Activated T-helper 1 cell treated with Interleukin-2 at 50 U/mL for 16 hours (primary cell): ENCODE data around the gene CHD3.

Experiments
- DNase-seq: peaks from one replicate; pipeline ENCODE4 v3.0.0-alpha.2; 2020; ENCODE audit warnings: low read depth

Gene CHD3

DNA sequence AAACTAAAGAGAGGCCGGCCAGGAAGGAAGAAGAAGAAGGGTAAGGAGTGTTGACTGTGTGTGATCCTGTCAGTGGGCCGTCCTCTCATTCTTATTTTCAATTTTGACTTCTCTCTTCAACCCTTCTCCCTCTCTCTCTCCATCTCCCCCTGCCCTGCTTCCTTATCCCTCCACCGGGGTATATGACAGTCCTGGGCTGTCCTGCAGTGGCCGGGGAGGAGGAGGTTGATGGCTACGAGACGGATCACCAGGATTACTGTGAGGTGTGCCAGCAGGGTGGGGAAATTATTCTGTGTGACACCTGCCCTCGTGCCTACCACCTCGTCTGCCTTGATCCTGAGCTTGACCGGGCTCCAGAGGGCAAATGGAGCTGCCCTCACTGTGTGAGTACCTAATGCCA, 5.6 kb downstream of the CHD3 start:
- no peak for DNase-seq

DNA sequence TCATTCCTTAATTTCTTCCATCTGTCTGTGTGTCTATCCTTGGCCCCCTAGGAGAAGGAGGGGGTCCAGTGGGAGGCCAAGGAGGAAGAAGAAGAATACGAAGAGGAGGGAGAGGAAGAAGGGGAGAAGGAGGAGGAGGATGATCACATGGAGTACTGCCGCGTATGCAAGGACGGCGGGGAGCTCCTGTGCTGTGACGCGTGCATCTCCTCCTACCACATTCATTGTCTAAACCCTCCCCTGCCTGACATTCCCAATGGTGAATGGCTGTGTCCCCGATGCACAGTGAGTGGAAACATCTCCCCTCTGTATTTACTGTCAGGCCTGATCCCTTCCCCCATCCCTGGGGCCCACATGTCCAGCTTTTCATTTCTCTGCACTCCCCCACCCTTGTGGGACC, 6.3 kb downstream of the CHD3 start:
- no peak for DNase-seq

DNA sequence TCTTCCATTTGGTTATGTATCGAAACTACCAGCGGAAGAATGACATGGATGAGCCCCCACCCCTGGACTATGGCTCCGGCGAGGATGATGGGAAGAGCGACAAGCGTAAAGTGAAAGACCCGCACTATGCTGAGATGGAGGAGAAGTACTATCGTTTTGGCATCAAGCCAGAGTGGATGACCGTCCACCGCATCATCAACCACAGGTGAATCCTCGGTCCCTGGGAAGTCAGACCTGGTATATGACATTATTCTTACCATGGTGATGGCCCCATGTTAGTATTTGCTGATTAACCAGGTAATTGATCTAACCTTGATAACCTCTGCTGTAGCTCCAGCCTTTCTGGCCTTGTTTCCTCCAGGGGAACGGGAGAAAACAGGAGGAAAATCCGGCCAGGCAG, 8.5 kb downstream of the CHD3 start:
- DNase-seq = no peak

DNA sequence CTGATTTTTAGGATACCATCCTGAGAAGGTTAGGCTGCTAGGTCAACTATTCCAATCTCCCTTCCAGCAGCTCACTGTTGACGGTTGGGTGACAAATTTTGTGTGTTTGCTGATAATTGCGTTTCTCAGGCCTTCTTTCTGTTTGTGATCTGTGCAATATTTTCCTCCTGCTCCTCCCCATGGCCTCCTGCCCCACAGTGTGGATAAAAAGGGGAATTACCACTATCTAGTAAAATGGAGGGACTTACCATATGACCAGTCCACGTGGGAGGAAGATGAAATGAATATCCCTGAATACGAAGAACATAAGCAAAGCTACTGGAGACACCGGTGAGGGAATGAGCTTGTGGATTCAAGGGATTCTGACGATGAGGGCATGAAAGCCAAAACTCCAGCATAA, 9.2 kb downstream of the CHD3 start:
- DNase-seq = no peak

DNA sequence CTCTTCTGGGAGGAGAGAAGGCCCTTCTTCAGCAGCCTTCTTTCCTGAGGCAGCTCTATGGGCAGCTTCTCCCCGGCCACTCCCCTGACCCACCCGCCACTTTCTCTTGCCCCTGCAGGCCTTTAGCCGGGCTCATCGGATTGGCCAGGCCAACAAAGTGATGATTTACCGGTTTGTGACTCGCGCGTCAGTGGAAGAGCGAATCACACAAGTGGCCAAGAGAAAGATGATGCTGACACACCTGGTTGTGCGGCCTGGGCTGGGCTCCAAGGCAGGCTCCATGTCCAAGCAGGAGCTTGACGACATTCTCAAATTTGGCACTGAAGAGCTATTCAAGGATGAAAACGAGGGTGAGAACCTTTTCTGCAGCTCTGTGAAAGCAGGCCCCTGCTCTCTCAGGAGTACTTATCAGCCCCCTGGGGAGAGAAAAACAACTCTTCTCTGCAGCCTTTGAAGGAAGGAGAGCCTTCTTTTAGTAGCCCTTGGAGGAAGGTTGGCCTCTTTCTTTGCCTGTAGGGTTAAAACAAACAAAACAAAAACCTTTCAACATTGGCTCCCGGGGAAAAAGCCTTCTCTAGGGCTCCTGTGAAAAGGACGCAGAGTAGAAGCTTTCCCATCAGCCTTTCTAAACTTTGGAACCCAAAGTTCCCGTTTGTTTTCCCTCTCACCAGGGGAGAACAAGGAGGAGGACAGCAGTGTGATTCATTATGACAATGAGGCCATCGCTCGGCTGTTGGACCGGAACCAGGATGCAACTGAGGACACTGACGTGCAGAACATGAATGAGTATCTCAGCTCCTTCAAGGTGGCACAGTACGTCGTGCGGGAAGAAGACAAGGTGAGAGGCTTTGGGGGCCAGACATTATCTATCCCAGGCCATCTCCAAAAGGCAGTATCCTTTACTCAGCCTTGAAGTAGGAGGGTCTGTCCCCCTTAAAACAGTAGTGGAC, 14.8 kb downstream of the CHD3 start:
- DNase-seq = no peak

DNA sequence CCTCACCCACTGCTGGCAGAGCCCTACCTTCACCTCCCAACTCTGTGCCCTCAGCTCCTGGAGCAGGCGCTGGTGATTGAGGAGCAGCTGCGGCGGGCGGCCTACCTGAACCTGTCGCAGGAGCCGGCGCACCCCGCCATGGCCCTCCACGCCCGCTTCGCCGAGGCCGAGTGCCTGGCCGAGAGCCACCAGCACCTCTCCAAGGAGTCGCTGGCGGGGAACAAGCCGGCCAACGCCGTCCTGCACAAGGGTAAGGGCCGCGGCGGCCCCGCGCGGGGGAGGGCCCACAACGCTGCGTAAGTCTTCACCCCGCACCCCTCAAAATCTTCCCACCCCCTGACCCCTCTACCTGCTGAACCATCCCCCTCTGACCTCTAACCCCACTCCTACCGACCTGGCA, 20.5 kb downstream of the CHD3 start:
- no peak for DNase-seq

DNA sequence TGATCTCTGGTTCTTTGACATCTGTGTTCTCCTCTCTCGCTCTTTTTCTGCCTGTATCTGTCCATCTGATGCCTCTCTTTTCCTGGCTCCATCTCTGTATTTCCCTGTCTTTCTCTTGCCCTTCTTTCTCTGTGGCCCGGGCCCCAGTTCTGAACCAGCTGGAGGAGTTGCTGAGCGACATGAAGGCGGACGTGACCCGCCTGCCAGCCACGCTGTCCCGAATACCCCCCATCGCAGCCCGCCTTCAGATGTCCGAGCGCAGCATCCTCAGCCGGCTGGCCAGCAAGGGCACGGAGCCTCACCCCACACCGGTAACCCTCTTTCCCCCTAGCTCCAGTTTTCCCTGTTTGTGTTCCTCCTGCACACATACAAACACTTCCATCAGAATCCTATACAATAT, 21.7 kb downstream of the CHD3 start:
- DNase-seq = no peak

DNA sequence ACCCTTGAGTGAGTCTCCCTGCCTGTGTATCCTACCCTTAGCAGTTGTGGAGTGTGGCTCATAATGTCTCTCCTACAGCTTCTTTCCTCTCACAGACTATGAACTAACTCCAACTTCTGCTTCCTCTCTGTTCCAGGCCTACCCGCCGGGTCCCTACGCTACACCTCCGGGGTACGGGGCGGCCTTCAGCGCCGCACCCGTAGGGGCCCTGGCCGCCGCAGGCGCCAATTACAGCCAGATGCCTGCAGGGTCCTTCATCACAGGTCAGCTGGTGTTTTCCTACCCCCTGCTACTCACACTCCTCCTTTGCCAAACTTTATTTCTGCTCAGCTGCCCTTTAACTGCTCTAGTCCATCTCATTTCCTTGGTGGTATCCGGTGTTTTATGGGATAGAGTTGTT, 22.1 kb downstream of the CHD3 start:
- DNase-seq = no peak

DNA sequence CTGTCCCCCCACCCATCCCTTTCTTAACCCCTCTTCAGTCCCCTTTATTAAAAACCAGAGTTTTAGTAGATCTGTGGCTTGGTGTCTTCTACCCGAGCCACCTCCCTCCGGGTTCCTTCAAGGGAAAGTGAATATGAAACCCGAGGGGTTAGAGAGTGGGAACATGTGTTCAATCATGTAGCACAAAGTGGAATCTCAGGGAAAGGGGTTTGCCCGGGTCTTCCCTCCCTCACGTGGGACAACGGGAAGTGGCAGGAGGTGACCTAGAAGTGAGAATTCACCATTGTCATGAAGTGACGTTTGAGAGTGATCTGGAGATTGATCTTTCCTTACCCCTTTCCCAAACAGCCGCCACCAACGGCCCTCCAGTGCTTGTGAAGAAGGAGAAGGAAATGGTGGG, 22.5 kb downstream of the CHD3 start:
- no peak for DNase-seq

DNA sequence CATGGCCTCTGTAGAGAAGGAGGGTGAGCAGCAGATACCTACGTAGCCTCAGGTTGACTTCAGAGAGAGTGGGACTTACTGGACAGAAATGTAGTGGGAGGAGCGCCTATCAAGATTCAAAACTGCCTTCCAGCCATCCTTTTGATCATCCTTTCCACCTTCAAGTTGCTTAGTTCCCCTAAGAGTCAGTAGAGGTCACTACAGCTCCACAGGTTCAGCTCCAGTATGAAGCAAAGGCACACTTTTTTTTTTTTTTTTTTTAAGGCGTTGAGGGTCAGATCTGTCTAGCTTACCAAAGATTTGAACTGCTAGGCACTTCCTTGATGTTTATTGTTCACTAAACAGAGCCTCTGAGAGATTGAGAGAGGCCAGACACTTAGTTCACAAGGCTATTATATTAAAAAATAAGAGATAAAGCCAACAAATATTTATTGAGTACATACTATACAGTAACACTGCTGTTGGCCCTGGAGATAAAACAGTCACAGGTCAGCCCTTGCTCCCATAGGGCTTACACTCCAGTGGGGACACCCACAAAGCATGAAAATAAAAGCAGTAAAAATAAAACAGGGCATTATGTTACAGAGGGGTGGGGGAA, 24.4 kb downstream of the CHD3 start:
- no peak for DNase-seq

DNA sequence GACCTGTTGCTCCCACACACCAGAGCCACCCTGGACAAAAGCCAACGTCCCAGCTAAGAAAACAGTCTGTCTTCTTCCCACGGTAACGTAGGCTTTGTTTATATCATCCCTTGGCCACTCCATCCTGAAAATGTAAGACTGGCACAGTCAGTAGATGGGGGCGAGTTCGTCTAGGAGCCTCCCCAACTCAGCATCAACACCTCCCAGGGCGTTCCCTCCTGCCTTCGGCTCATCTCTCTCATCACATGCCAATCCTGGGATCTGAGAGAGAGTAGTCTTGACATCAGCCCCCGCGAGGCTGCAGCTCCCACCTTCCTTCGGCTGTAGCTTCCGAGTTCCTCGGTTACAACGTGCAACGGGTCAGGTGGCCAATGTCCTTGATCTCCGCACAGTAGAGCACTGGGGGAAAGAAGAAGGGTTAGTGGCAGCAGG, 26.6 kb downstream of the CHD3 start:
- DNase-seq = no peak

DNA sequence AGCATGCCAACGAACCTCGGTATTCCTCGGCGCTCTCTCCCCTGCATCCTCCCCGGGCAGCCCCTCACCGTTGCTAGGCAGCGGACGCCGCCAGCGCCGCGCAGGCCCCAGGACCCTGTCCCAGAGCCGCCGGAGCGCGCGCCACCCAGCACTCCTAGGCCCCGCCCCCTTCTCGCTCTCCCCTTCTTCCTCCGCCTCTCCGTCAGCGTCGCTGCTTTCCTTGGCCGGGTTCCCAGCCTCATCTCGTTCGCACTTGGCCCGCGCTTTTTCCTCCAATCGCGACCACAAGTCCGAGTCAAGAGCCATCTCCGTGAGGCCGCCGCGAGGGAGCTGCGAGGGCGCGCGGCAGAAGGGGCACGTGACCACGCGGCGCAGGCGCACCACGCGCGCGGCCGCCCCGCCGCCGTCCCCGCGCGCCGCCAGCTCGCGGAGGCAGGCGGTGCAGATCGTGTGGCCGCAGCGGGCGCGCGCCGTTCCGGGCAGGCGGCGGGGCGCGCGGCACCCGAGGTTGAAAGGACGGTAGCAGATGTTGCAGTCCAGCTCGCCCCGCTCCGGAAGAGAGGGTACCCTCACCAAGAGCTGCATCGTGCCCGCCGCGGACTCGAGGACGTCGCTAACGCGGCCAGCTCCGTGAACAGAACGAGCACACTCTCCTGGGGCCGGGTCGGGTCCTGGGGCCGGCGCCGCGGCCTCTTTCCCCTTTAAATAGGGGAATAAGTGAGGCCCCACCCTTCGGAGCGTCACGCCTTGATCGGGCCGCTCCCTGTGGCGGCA, 27.2 kb downstream of the CHD3 start, which contains the start of gene RNF227:
TSS of gene RNF227 (minus strand) at position 679 of the 774 bp plus-strand sequence. CDS start at position 585, 94 bp downstream.
- peak; percentile 69 for DNase-seq

DNA sequence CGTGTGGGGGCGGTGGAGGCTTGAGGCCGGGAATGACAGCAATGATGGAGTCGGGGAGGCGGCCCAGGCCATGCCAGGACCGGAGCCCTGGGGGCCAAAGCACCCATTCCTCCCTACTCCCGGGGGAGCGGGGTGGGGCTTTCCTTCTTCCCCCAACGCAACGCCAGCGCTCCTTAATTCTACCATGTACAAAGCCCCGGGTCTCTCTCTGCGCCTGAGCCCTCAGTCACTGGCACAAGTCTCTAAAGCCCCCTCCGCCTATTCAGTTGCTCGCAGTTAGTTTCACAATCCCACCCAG, 27.7 kb downstream of the CHD3 start:
- no peak for DNase-seq

DNA sequence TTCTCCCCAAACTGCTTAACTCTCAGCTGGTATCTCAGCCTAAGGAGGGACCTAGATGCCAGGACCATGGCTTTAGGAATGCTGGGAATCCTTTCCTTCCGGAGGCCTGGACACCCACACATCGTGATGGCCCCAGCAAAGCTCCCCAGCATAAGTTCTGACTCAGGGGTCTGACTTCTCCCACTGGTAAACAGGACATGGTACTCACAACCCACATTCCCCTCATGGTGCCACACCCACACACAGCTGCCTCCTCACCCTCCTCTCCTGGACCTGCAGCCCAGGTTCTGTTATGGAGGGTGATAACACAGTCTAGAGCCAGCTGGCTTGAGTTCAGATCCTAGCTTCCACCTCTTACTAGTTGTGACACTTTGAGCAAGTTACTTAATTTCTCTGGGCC, 28.2 kb downstream of the CHD3 start:
- DNase-seq = no peak

DNA sequence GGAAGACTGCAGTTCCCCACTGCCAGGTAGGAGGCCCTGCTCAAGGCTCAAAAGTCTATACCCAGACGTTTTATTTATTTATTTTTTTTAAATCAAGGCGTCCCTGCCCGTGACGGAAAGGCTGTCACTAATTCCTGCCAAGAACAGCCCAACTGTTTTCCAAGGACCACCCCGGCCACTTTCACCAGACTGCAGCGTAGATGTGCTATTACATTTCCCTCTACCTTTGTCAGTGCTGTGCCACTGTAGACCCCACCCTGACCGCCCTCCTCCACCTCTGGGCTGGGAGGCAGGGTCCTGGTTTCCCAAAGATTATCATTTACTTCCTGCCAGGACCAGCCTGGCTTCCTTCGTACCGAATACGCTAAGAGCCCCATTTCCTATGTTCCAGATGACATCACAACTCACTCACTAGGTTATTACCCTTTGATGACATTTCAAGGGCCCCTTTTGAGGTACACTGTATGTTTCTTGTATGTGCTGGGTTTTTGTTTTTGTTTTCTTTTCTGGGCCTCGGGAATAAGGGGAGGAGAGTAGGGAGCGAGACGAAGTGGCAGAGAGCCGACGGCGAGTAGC, 33.8 kb downstream of the CHD3 start:
- DNase-seq = no peak

DNA sequence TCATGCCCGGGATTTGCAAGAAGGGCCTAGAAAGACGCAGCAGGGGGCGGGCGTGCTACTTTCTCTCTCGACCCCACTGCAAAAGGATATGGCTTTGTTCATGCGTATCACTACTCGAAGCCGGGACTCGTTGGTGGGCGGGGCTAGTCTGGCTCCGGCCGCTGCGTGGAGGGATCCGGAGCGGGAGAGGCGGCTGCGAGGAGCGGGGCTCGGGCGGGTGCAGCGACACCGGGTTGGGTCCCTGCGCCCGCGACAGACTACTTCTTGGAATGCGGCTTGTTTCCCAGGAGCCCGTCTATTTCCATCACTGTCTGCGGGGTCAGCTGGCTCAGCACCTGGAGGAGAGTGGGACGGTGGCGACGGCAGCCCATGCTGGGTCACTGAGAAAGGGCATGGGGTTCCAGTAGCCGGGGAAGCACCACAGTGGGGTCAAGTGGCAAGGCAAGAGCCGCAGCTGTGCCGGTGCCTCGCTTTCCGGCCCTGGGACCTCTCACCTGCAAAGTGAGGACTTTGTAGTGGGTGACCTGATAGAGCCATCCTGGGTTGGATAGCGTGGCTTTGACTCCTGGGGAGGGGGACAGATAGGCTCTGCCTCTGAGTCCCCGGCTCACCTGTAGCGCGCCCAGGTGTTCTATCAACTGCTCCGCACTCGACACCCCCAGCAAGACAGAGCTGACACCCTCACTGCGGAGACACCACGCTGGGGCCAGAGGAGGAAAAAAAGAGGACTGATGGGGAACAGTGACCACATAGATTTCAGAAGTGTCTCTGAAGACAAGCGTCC, 34.4 kb downstream of the CHD3 start:
- peak; percentile 71 for DNase-seq

DNA sequence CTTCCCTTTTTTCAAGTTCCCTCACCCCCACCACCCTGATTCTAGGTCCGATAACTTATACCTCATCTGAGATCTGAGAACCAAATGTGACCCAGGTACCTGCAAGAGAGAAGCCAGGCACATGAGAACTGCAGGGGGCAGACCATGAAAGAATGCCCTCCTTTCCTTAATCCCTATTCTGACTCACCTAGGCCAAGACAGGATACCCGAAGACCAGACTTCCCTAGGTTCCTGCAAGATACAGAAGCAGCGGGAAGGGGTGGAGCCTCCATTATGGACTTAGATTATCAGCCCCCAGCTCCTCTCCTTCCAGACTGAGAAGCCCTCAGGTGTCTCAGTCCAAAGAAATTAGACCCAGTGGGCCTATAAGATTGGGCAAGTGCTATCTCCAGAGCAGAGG, 39.0 kb downstream of the CHD3 start:
- DNase-seq = no peak

DNA sequence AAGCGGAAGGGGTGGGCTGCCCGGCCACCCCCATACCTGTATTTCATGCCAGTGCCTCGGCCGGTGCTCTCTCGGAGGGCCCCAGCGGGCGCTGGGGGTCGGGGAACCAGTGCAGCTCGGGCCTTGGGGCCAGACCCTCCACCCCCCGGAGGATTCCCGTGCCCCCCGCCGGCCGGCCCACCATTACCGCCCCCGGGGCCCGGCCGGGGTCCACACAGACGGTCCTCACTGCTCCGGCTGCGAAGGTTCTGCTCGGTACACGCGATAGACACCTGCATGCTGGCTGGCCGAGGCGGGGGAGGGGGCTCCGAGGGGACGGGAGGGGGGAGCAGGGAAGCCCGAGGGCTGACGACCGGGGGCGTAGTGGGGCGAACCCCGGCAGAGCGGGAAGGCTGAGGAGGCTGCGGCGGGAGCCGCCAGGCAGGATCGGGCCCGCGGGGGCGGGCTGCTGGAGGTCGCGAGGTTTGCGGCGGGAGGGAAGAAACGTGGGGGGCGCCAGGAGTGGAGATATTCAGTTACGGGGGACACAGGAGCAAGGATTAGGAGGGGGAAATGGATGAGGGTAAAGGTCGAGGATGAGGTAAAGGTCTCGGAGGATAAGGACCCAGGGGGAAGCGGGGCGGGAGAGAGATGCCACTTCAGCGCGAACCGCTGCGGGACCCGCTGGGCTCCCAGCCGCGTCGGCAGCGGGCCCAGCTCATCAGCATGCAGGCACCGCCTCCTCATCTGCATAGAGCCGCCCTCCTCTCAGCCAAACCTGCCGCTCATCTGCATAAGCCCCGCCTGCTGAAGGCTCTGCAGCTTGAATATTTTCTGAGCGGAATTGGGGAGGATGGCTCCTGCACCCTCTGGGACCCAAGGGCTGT, 40.8 kb downstream of the CHD3 start, which contains the start of gene KCNAB3:
TSS of gene KCNAB3 (minus strand) at position 699 of the 866 bp plus-strand sequence. CDS start at position 278, 421 bp downstream.
- DNase-seq = peak; percentile 41

DNA sequence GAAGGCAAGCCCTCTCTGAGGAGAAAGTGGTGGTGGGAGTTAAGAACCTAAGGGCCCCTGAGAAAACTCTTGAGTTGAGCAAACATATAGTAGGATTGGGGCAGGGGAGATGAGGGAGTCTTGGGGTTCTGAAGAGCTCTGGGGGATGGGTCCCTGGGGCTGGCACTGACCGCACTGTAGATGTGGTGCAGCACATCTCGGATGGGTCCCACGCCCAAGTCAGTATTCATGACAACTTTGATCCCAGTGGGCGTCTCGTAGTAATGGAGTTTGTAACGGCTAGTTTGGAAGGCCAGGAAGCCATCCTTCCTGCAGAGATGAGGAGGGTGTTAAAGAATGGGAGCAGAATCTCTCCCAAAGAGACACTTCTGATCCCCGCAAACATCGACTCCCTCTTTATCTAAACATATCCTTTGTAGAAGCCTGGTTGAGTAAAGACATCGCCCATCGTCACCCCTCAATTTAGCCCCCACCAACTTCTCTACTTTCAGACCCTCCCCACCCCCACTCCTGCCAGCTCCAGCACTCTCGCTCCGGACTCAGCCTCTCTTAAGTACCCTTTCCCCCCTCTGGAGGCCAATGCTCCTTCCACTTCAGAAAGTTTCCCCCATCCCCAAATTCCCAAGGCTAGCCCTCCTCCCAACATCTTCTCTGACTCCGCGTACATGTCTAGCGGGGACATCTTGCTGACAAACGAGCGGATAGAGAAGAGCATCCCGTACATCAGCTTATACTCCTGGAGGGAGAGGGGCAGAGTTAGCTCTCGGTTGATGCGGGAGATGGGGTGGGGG, 42.4 kb downstream of the CHD3 start:
- no peak for DNase-seq
